ENCODE measurements around the gene MAP2K7.

DNA sequence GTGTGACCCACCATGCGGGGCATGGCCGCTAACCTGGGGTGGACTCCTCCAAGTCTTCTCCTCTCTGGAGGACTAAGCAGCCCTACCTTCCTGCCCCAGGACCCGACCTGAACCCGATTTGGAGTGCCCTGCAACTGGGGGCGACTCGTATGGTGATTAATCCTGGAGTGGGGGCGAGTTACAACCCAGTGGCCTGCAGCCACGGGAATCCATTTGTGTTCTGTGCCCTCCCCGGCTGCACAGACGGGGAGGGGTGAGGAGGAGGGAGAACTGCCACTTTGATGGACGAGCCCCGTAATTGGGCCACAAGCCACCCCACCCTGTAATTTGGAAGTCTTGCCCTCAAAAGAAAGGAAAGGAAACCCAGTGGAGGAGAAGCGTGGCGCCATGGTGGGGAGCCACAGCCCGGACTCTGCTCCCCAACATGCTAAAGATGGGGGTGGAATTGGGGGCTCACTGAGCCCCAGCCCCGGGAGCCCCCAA, 47.5 kb upstream of the MAP2K7 start:
- TF ChIP-seq POLR2AphosphoS5 (IDR thresholded peaks at IDR 0.05) (no peak), POLR2A (IDR thresholded peaks at IDR 0.05) (no peak), EP300 (IDR thresholded peaks at IDR 0.05) (no peak)
- TF ChIP-seq, protein P1, sequence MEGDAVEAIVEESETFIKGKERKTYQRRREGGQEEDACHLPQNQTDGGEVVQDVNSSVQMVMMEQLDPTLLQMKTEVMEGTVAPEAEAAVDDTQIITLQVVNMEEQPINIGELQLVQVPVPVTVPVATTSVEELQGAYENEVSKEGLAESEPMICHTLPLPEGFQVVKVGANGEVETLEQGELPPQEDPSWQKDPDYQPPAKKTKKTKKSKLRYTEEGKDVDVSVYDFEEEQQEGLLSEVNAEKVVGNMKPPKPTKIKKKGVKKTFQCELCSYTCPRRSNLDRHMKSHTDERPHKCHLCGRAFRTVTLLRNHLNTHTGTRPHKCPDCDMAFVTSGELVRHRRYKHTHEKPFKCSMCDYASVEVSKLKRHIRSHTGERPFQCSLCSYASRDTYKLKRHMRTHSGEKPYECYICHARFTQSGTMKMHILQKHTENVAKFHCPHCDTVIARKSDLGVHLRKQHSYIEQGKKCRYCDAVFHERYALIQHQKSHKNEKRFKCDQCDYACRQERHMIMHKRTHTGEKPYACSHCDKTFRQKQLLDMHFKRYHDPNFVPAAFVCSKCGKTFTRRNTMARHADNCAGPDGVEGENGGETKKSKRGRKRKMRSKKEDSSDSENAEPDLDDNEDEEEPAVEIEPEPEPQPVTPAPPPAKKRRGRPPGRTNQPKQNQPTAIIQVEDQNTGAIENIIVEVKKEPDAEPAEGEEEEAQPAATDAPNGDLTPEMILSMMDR (IDR thresholded peaks at IDR 0.05), result no peak

Measured in gastroesophageal sphincter (tissue), 3 donors.